ENCODE data around the gene UPK1A. TPM values are rescaled to one million over a fixed set of nuclear protein-coding genes. Genes with fewer than 3 reads are reported as not detected.
A peak's percentile ranks its signal among the peaks of the same experiment; 100 is the strongest.

The UPK1A gene
- total and polyA plus RNA-seq, 10 of the 15 experiments (the other 5 are each of a cell fraction or from before 2014, with no cell fraction given): 0.15 to 1.9 (median 0.26) TPM; not detected in 7

DNA sequence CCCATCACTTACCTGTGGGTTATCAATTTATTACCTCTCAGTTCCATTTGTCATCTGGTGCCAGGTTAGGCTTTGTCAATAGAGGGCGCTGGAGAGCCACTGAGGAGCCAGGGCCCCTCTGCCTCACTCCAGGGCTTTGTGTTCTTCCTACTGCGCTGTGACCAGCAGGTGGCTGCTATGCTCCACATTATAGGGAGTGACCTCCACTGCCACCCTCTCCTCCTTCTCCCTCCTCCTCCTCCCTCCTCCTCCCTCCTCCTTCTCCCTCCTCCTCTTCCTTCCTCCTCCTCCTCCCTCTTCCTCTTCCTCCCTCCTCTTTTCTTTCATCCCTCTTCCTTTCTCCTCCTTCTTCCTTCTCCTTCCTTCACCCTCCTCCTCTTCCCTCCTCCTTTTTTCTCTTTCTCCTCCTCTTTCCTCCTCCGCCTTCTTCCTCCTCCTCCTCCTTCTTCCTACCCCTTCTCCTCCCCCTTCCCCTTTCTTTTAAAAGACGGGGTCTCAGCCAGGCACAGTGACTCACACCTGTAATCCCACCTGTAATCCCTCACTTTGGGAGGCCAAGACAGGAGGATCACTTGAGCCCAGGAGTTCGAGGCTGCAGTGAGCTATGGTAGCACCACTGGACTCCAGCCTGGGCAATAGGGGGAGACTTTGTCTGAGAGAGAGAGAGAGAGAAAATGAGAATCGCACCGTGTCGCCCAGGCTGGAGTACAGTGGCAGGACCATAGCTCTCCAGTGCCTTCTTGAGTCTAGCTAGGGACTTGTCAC, 27.7 kb downstream of the UPK1A start:
- POLR2A ChIA-PET: interaction anchor here (0.8 to 11.9 kb wide), 10 partner anchors 9 to 237 kb away, joined by 3 to 516 read pairs (median 5); partner anchors contain the start of genes LIN37, PSENEN and U2AF1L4
- no TSS peak for BruUV-seq (replicated peaks)
- TF ChIP-seq POLR2AphosphoS5 (IDR thresholded peaks at IDR 0.05; ENCODE audit: low read length) (no peak), POLR2A (IDR thresholded peaks at IDR 0.05; ENCODE audit: low read depth, low read length) (no peak), NFYB (IDR thresholded peaks at IDR 0.05; ENCODE audit: insufficient read depth, low read depth, low read length) (no peak), BACH1 (IDR thresholded peaks at IDR 0.05; ENCODE audit: borderline replicate concordance) (no peak), BMI1 (IDR thresholded peaks at IDR 0.05; ENCODE audit: borderline replicate concordance) (no peak), RBBP5 (conservative IDR thresholded peaks at IDR 0.05) (no peak), ZNF384 (IDR thresholded peaks at IDR 0.05; ENCODE audit: borderline replicate concordance, low read depth, low read length) (no peak), RAD51 (IDR thresholded peaks at IDR 0.05) (no peak), BRCA1 (IDR thresholded peaks at IDR 0.05; ENCODE audit: low read depth, low read length) (no peak), TARDBP (IDR thresholded peaks at IDR 0.05; ENCODE audit: borderline replicate concordance) (no peak), ZNF274 (IDR thresholded peaks at IDR 0.05; ENCODE audit: insufficient read depth, insufficient read length) (no peak), ZNF622 (IDR thresholded peaks at IDR 0.05) (0 out of 2 replicates have a peak, but pooled peaks have one; percentile 8), CBX3 (IDR thresholded peaks at IDR 0.05; ENCODE audit: borderline replicate concordance, low read depth) (no peak), MTA2 (IDR thresholded peaks at IDR 0.05; ENCODE audit: low read depth) (peak; percentile 75), SMAD1 (IDR thresholded peaks at IDR 0.05; ENCODE audit: low read depth, partially characterized antibody) (no peak), BCL11A (IDR thresholded peaks at IDR 0.05; ENCODE audit: low read depth, low read length) (no peak), IRF4 (IDR thresholded peaks at IDR 0.05; ENCODE audit: low read depth, low read length) (peak; percentile 58; the same call in 1 of the 2 replicates)
- TF ChIP-seq, protein P1, sequence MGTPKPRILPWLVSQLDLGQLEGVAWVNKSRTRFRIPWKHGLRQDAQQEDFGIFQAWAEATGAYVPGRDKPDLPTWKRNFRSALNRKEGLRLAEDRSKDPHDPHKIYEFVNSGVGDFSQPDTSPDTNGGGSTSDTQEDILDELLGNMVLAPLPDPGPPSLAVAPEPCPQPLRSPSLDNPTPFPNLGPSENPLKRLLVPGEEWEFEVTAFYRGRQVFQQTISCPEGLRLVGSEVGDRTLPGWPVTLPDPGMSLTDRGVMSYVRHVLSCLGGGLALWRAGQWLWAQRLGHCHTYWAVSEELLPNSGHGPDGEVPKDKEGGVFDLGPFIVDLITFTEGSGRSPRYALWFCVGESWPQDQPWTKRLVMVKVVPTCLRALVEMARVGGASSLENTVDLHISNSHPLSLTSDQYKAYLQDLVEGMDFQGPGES (IDR thresholded peaks at IDR 0.05): no peak
- TF ChIP-seq, protein P2, sequence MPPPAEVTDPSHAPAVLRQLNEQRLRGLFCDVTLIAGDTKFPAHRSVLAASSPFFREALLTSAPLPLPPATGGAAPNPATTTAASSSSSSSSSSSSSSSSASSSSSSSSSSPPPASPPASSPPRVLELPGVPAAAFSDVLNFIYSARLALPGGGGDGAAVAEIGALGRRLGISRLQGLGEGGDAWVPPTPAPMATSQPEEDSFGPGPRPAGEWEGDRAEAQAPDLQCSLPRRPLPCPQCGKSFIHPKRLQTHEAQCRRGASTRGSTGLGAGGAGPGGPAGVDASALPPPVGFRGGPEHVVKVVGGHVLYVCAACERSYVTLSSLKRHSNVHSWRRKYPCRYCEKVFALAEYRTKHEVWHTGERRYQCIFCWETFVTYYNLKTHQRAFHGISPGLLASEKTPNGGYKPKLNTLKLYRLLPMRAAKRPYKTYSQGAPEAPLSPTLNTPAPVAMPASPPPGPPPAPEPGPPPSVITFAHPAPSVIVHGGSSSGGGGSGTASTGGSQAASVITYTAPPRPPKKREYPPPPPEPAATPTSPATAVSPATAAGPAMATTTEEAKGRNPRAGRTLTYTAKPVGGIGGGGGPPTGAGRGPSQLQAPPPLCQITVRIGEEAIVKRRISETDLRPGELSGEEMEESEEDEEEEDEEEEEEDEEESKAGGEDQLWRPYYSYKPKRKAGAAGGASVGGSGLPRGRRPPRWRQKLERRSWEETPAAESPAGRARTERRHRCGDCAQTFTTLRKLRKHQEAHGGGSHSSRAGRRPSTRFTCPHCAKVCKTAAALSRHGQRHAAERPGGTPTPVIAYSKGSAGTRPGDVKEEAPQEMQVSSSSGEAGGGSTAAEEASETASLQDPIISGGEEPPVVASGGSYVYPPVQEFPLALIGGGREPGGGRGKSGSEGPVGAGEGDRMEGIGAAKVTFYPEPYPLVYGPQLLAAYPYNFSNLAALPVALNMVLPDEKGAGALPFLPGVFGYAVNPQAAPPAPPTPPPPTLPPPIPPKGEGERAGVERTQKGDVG (CRISPR knock-in tag; IDR thresholded peaks at IDR 0.05): no peak
- TF ChIP-seq, protein P3, sequence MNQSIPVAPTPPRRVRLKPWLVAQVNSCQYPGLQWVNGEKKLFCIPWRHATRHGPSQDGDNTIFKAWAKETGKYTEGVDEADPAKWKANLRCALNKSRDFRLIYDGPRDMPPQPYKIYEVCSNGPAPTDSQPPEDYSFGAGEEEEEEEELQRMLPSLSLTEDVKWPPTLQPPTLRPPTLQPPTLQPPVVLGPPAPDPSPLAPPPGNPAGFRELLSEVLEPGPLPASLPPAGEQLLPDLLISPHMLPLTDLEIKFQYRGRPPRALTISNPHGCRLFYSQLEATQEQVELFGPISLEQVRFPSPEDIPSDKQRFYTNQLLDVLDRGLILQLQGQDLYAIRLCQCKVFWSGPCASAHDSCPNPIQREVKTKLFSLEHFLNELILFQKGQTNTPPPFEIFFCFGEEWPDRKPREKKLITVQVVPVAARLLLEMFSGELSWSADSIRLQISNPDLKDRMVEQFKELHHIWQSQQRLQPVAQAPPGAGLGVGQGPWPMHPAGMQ (IDR thresholded peaks at IDR 0.05; ENCODE audit: borderline replicate concordance): no peak

More for the DNA sequence above, 27.7 kb downstream of the UPK1A start:
- ATAC-seq (peak; percentile 95), FAIRE-seq (peak; percentile 83), DNase-seq (ENCODE audit: low read depth, low spot score) (peak; percentile 79)
- Histone ChIP-seq H3K27ac (ENCODE audit: control insufficient read depth, insufficient read depth) (peak overlapping the region; percentile 43; the same call in 1 of the 2 replicates), H2AFZ (ENCODE audit: control insufficient read depth, low read depth, low read length) (no peak overlapping the region), H3K4me3 (no peak overlapping the region), H3K4me1 (ENCODE audit: control insufficient read depth, insufficient read depth, low read length) (peaks cover 18% of the 10 kb centered on the region), H4K20me1 (ENCODE audit: control insufficient read depth, insufficient read depth) (no peaks in the 10 kb centered on the region), H3K27me3 (replicated peaks in 1 of 2; ENCODE audit: control insufficient read depth in 2 of 2, insufficient read depth in 2 of 2, low read length in 1 of 2) (no peaks in the 10 kb centered on the region), H3K9ac (ENCODE audit: control insufficient read depth, insufficient read depth, low read length) (no peak overlapping the region), H3K9me3 (replicated peaks; ENCODE audit: control insufficient read depth, insufficient read depth, low read length) (no peaks in the 10 kb centered on the region; the same call in 2 of the 3 replicates), H3K36me3 (ENCODE audit: control insufficient read depth in 2 of 2, insufficient read depth in 2 of 2, low read length in 1 of 2) (no peaks in the 10 kb centered on the region), H3K4me2 (ENCODE audit: control insufficient read depth, insufficient read depth) (no peak overlapping the region), H3K79me2 (ENCODE audit: control insufficient read depth, insufficient read depth, low read length) (no peaks in the 10 kb centered on the region)
- SMC1A ChIA-PET (ENCODE audit: uncharacterized antibody, unreplicated experiment): interaction anchor here (0.5 to 12.3 kb wide), 25 partner anchors 9 to 237 kb away, joined by 3 to 375 read pairs (median 5); partner anchors contain the start of genes COX6B1, IGFLR1, LIN37 and PSENEN
- RAD21 ChIA-PET (ENCODE audit: unreplicated experiment): interaction anchor here (0.7 to 11.0 kb wide), 21 partner anchors 9 to 238 kb away, joined by 3 to 430 read pairs (median 5); partner anchors contain the start of genes COX6B1, IGFLR1, LIN37 and NFKBID
- in situ Hi-C loops (cut with MboI) (no loop called here), intact Hi-C loops (cut with micrococcal nuclease; ENCODE audit: unreplicated experiment) (loop anchor here (1.0 to 5.0 kb wide), 5 partner anchors 23 to 237 kb away; no protein-coding TSS in a partner anchor)
- CTCF ChIA-PET: interaction anchor here (0.6 to 7.8 kb wide), 32 partner anchors 9 to 237 kb away, joined by 3 to 271 read pairs (median 6); partner anchors contain the start of genes COX6B1, IGFLR1, LIN37 and PSENEN
- 17% methylated on average over 8 of the region's 8 CpGs for WGBS (ENCODE audit: insufficient coverage, insufficient replicate concordance, low lambda C conversion rate, missing lambda C conversion rate)
